ENCODE results near the gene BICRAL. TPM values are rescaled to one million over a fixed set of nuclear protein-coding genes. Genes with fewer than 3 reads are reported as not detected.
A peak's percentile ranks its signal among the peaks of the same experiment; 100 is the strongest.
"Not testable (repeated sequence)": the region's sequence is repeated elsewhere in the genome, so short reads cannot be mapped to it uniquely, and the experiment has no call there.

The BICRAL gene
- total and polyA plus RNA-seq, 9 of the 15 experiments (the other 6 are each of a cell fraction or from before 2014, with no cell fraction given) = 1.2 to 11.9 (median 5.6) TPM

DNA sequence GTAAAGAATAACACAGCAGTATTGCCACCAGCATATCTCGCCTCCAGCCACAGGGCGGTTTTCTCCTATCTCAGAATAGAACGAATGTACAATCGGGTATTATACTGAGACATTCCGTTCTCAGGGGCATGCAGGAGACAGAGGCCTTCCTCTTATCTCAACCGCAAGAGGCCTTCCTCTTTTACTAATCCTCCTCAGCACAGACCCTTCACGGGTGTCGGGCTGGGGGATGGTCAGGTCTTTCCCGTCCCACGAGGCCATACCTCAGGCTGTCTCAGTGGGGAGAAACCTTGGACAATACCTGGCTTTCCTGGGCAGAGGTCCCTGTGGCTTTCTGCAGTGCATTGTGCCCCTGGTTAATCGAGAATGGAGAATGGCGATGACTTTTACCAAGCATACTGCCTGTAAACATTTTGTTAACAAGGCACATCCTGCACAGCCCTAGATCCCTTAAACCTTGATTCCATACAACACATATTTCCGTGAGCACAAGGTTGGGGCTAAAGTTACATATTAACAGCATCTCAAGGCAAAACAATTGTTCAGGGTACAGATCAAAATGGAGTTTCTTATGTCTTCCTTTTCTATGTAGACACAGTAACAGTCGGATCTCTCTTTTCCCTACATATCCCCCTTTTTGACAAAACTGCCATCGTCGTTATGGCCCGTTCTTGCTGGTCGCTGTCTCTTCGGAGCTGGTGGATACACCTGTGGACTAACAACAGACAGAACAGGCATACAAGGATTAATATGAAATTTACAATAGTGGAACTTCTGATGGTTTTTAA is 112.4 kb downstream of the BICRAL start:
- Histone ChIP-seq H3K36me3 (ENCODE audit: control insufficient read depth, insufficient read depth, low read length) (peaks cover 16% of the 10 kb centered on the region; the same call in 2 of the 3 replicates), H2AFZ (ENCODE audit: low read depth, low read length) (peak overlapping the region; percentile 12; the same call in 1 of the 2 replicates), H3K4me1 (replicated peaks in 1 of 2; ENCODE audit: control insufficient read depth in 2 of 2, insufficient read depth in 2 of 2, low read length in 2 of 2) (peaks cover 17 to 20% of the 10 kb centered on the region in 2 experiments), H3K4me2 (ENCODE audit: insufficient read depth, low read length) (peak overlapping the region; percentile 26; the same call in 1 of the 2 replicates)
- BruUV-seq (replicated peaks); H4K20me1 ChIP-seq (replicated peaks; ENCODE audit: control insufficient read depth, insufficient read depth, low read length); H3K9ac ChIP-seq (ENCODE audit: insufficient read depth in 1 of 2, low read depth in 2 of 2, low read length in 2 of 2); intact Hi-C loops (cut with micrococcal nuclease); H3K27ac ChIP-seq (ENCODE audit: extremely low read depth, low read depth, low read length); H3K79me2 ChIP-seq (ENCODE audit: control insufficient read depth, insufficient read depth, low read length); H3K4me3 ChIP-seq; ATAC-seq; H3K27me3 ChIP-seq (ENCODE audit: control insufficient read depth in 2 of 2, insufficient read depth in 2 of 2, low read length in 2 of 2); H3K9me1 ChIP-seq (ENCODE audit: control insufficient read depth, insufficient read depth, low read length); CTCF ChIA-PET (ENCODE audit: low intra/inter-chr PET ratio); H3K9me3 ChIP-seq (replicated peaks; ENCODE audit: control insufficient read depth, insufficient read depth, low read depth, low read length); in situ Hi-C loops (cut with MboI); POLR2A ChIA-PET; TF ChIP-seq TEAD4 (CRISPR knock-in tag; IDR thresholded peaks at IDR 0.05; ENCODE audit: borderline replicate concordance): not testable (repeated sequence)
- peak; percentile 51 for FAIRE-seq
- DNase-seq (ENCODE audit: extremely low read depth in 1 of 4, low spot score in 3 of 4) = peak in 1 of 4 experiments; percentile 77
- 26% methylated on average over 18 of the region's 19 CpGs for WGBS (ENCODE audit: insufficient coverage, low coverage, missing lambda C conversion rate)
- peak; percentile 86 for TF ChIP-seq CBFA2T3 (IDR thresholded peaks at IDR 0.05)
- TF ChIP-seq TEAD4 (IDR thresholded peaks at IDR 0.05; ENCODE audit: low read length) = peak; percentile 74
- TF ChIP-seq KDM1A (IDR thresholded peaks at IDR 0.05) = peak; percentile 75 to 76; a peak in 3 of 4 replicates
- TF ChIP-seq HDAC2 (IDR thresholded peaks at IDR 0.05) = 0 out of 2 replicates have a peak, but pooled peaks have one; percentile 26
- peak; percentile 27; the same call in 1 of the 2 replicates for TF ChIP-seq NFIC (IDR thresholded peaks at IDR 0.05)
- TF ChIP-seq TAL1 (IDR thresholded peaks at IDR 0.05) = peak; percentile 71
- TF ChIP-seq ESRRA (IDR thresholded peaks at IDR 0.05; ENCODE audit: borderline replicate concordance, low read depth) = peak; percentile 64; the same call in 1 of the 2 replicates
- peak; percentile 50; the same call in 1 of the 2 replicates for TF ChIP-seq POLR2AphosphoS5 (IDR thresholded peaks at IDR 0.05; ENCODE audit: control insufficient read depth, insufficient read depth, low read depth, low read length)
- peak; percentile 70 for TF ChIP-seq KLF16 (IDR thresholded peaks at IDR 0.05)
- TF ChIP-seq CXXC5 (CRISPR knock-in tag; IDR thresholded peaks at IDR 0.05) = 0 out of 2 replicates have a peak, but pooled peaks have one; percentile 23
- TF ChIP-seq CREM (IDR thresholded peaks at IDR 0.05; ENCODE audit: low read depth) = 0 out of 2 replicates have a peak, but pooled peaks have one; percentile 14
- TF ChIP-seq SMARCC2 (IDR thresholded peaks at IDR 0.05; ENCODE audit: low read depth) = 0 out of 2 replicates have a peak, but pooled peaks have one; percentile 36
- TF ChIP-seq MTA3 (IDR thresholded peaks at IDR 0.05; ENCODE audit: borderline replicate concordance) = peak; percentile 24; the same call in 1 of the 2 replicates
- TF ChIP-seq PTTG1 (tag; IDR thresholded peaks at IDR 0.05; ENCODE audit: low read depth) = peak; percentile 63; the same call in 1 of the 2 replicates
- peak; percentile 8; the same call in 1 of the 2 replicates for TF ChIP-seq STAT5A (IDR thresholded peaks at IDR 0.05; ENCODE audit: borderline replicate concordance, low read length)
- peak; percentile 80 for TF ChIP-seq ARID1B (IDR thresholded peaks at IDR 0.05)
- TF ChIP-seq SOX6 (IDR thresholded peaks at IDR 0.05) = peak; percentile 92
- 0 out of 2 replicates have a peak, but pooled peaks have one; percentile 55 for TF ChIP-seq GATAD2A (IDR thresholded peaks at IDR 0.05)
- TF ChIP-seq SMARCE1 (IDR thresholded peaks at IDR 0.05) = peak; percentile 64; the same call in 1 of the 2 replicates
- TF ChIP-seq PML (IDR thresholded peaks at IDR 0.05; ENCODE audit: low read length) = 0 out of 2 replicates have a peak, but pooled peaks have one; percentile 22
- TF ChIP-seq, protein P1, sequence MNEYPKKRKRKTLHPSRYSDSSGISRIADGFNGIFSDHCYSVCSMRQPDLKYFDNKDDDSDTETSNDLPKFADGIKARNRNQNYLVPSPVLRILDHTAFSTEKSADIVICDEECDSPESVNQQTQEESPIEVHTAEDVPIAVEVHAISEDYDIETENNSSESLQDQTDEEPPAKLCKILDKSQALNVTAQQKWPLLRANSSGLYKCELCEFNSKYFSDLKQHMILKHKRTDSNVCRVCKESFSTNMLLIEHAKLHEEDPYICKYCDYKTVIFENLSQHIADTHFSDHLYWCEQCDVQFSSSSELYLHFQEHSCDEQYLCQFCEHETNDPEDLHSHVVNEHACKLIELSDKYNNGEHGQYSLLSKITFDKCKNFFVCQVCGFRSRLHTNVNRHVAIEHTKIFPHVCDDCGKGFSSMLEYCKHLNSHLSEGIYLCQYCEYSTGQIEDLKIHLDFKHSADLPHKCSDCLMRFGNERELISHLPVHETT (CRISPR knock-in tag; conservative IDR thresholded peaks at IDR 0.05 in 1 of 2, IDR thresholded peaks at IDR 0.05 in 1 of 2) = peak in 1 of 2 experiments; percentile 44; a peak in 1 of 4 replicates
- TF ChIP-seq DPF2 (IDR thresholded peaks at IDR 0.05) = peak; percentile 59

All from K562 (cell line).